ENCODE results near the gene CGB1. TPM values are rescaled to one million over a fixed set of nuclear protein-coding genes. Genes with fewer than 3 reads are reported as not detected.
"Not testable (repeated sequence)": the region's sequence is repeated elsewhere in the genome, so short reads cannot be mapped to it uniquely, and the experiment has no call there.

The CGB1 gene
- total RNA-seq (not detected), polyA plus RNA-seq (not detected)

- H3K36me3 ChIP-seq; H3K27me3 ChIP-seq; ATAC-seq; H3K4me3 ChIP-seq; H3K27ac ChIP-seq; DNase-seq; FAIRE-seq; H3K9me3 ChIP-seq; intact Hi-C loops (cut with DNase I); H3K4me1 ChIP-seq: not testable (repeated sequence)
- WGBS, 2 donors, result 42 to 58% methylated on average over 15 to 18 of the region's 18 CpGs
- TF ChIP-seq, protein P1, sequence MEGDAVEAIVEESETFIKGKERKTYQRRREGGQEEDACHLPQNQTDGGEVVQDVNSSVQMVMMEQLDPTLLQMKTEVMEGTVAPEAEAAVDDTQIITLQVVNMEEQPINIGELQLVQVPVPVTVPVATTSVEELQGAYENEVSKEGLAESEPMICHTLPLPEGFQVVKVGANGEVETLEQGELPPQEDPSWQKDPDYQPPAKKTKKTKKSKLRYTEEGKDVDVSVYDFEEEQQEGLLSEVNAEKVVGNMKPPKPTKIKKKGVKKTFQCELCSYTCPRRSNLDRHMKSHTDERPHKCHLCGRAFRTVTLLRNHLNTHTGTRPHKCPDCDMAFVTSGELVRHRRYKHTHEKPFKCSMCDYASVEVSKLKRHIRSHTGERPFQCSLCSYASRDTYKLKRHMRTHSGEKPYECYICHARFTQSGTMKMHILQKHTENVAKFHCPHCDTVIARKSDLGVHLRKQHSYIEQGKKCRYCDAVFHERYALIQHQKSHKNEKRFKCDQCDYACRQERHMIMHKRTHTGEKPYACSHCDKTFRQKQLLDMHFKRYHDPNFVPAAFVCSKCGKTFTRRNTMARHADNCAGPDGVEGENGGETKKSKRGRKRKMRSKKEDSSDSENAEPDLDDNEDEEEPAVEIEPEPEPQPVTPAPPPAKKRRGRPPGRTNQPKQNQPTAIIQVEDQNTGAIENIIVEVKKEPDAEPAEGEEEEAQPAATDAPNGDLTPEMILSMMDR (IDR thresholded peaks at IDR 0.05), result peak in 2 of 4 donors; percentile 13 to 21
Measured at GRCh38 chr19:49036815-49037214, at the start of gene CGB1. TSS of gene CGB1 (minus strand) at chr19:49036895. CDS start at chr19:49036711, 184 bp downstream.

GRCh38 chr19:49086296-49086695 is 49.6 kb upstream of the CGB1 start:
- no peaks in the 10 kb centered on the region for H3K27me3 ChIP-seq
- no peaks in the 10 kb centered on the region for H3K9me3 ChIP-seq
- H3K4me1 ChIP-seq, result peaks cover 0 to 26% (median 7%) of the 10 kb centered on the region in 3 donors
- WGBS, 2 donors, result 17 to 36% methylated on average over 11 of the region's 11 CpGs
- DNase-seq (no peak), FAIRE-seq (no peak), ATAC-seq (no peak)
- peak overlapping the region; percentile 78 to 87 (median 82) for H3K4me3 ChIP-seq
- intact Hi-C loops (cut with DNase I), result no loop called here
- H3K27ac ChIP-seq, result no peak overlapping the region
- peaks cover 7 to 19% (median 11%) of the 10 kb centered on the region in 3 donors for H3K36me3 ChIP-seq
- TF ChIP-seq, protein P1 (IDR thresholded peaks at IDR 0.05), result no peak

- H3K36me3 ChIP-seq, result peaks cover 3 to 15% (median 8%) of the 10 kb centered on the region in 3 donors
- peaks cover 0 to 26% (median 7%) of the 10 kb centered on the region in 3 donors for H3K4me1 ChIP-seq
- ATAC-seq (no peak), FAIRE-seq (no peak), DNase-seq (no peak)
- intact Hi-C loops (cut with DNase I), result no loop called here
- H3K4me3 ChIP-seq, result peak overlapping the region; percentile 78 to 87 (median 82)
- WGBS, 2 donors, result 1 to 2% methylated on average over 14 of the region's 14 CpGs
- peak overlapping the region; percentile 42 to 86 (median 74) for H3K27ac ChIP-seq
- no peaks in the 10 kb centered on the region for H3K9me3 ChIP-seq
- no peaks in the 10 kb centered on the region for H3K27me3 ChIP-seq
- TF ChIP-seq, protein P1 (IDR thresholded peaks at IDR 0.05), result no peak
Measured at GRCh38 chr19:49085868-49086232, 49.2 kb upstream of the CGB1 start.

DNA sequence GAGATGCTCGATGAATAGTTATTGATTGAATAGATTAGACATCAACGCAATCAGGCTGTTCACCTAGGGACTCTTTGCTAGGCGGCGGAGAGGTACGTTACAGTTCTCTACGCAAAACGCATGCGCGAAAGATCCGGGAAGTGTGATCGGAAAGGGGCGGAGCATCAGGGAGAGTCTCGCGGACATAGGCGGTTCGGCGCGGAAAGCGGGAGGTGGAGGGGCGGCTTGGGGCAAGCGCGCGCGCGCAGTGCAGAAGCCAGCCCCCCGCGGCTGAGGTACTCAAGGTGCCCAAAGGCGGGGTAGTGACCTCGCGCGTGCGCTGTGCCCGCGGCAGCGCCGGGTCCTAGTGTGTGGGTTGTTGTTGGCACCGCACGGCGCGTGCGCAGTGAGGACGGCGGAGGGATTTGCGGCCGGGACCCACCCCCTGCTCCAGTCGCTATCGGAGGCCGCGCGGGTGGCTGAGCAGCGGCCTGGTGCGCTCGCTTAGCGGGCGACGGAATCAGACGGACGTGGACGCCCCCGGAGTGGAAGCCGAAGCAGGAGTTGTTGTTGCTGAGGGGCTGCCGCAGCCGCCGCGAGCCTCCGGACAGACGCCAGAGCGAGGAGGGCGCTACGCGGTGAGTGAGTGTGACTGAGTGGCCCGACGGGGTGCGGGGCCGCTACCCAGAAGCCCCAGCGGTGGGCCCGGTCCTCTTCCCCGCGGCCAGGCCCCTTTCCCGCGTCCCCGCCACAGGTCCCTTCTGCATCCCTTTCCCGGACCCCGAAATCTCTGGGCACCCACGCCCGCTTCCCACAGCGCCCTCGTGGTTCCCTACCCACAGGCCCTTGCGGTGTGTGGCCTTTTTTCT is 48.5 kb upstream of the CGB1 start, which contains the start of gene SNRNP70:
TSS of gene SNRNP70 (plus strand) at position 432 of the 848 bp plus-strand sequence. CDS start 964 bp downstream, outside the sequence.
- TF ChIP-seq, protein P1 (IDR thresholded peaks at IDR 0.05), result no peak
- Histone ChIP-seq H3K4me3 (peak within 1 kb of the TSS; percentile 78 to 87 (median 82)), H3K4me1 (peaks cover 0 to 26% (median 7%) of the 10 kb centered on the region in 3 donors), H3K27me3 (no peaks in the 10 kb centered on the region), H3K36me3 (peaks cover 0 to 9% (median 2%) of the 10 kb centered on the region in 3 donors), H3K9me3 (no peaks in the 10 kb centered on the region), H3K27ac (peak within 1 kb of the TSS; percentile 42 to 86 (median 74))
- intact Hi-C loops (cut with DNase I), result no loop called here
- peak; percentile 99 to 100 (median 100) for DNase-seq
- ATAC-seq, result peak; percentile 94 to 98 (median 96)
- peak; percentile 80 for FAIRE-seq
- 0 to 1% methylated on average over 81 to 89 of the region's 89 CpGs for WGBS, 2 donors
